ENCODE results near the gene TMED8. TPM values are rescaled to one million over a fixed set of nuclear protein-coding genes. Genes with fewer than 3 reads are reported as not detected.

TMED8 gene
- total and polyA plus RNA-seq, 4 donors, result 2.5 to 9.4 (median 6.0) TPM

GRCh38 chr14:77375973-77376770, 722 bp downstream of the TMED8 start:
- 12% methylated on average over 24 of the region's 24 CpGs for WGBS, 2 donors
- Histone ChIP-seq H3K27ac (ENCODE audit: low read depth in 1 of 2, low read length in 2 of 2) (peak overlapping the region in 1 of 2 donors; percentile 74), H3K36me3 (ENCODE audit: control insufficient read depth in 1 of 2, insufficient read depth in 2 of 2, low read length in 1 of 2) (no peaks in the 10 kb centered on the region), H3K27me3 (ENCODE audit: control insufficient read depth in 1 of 2, insufficient read depth in 2 of 2, low read length in 1 of 2) (no peaks in the 10 kb centered on the region), H3K4me3 (ENCODE audit: low read length in 2 of 2) (peak overlapping the region; percentile 66 to 77), H3K4me1 (ENCODE audit: control insufficient read depth in 1 of 2, insufficient read depth in 2 of 2, low read length in 2 of 2) (peaks cover 0 to 2% of the 10 kb centered on the region in 2 donors), H3K9me3 (ENCODE audit: control insufficient read depth, low read length) (no peaks in the 10 kb centered on the region)
- ATAC-seq (ENCODE audit: low FRiP score) (peak; percentile 36), DNase-seq (peak; percentile 54 to 80)
- intact Hi-C loops (cut with DNase I), result no loop called here

- no peaks in the 10 kb centered on the region for H3K36me3 ChIP-seq (ENCODE audit: control insufficient read depth in 1 of 2, insufficient read depth in 2 of 2, low read length in 1 of 2)
- intact Hi-C loops (cut with DNase I), result no loop called here
- peaks cover 0 to 2% of the 10 kb centered on the region in 2 donors for H3K4me1 ChIP-seq (ENCODE audit: control insufficient read depth in 1 of 2, insufficient read depth in 2 of 2, low read length in 2 of 2)
- 88% methylated on average over 9 of the region's 9 CpGs for WGBS, 2 donors
- DNase-seq (no peak), ATAC-seq (ENCODE audit: low FRiP score) (no peak)
- no peaks in the 10 kb centered on the region for H3K9me3 ChIP-seq (ENCODE audit: control insufficient read depth, low read length)
- no peak overlapping the region for H3K27ac ChIP-seq (ENCODE audit: low read depth in 1 of 2, low read length in 2 of 2)
- H3K27me3 ChIP-seq (ENCODE audit: control insufficient read depth in 1 of 2, insufficient read depth in 2 of 2, low read length in 1 of 2), result no peaks in the 10 kb centered on the region
- no peak overlapping the region for H3K4me3 ChIP-seq (ENCODE audit: low read length in 2 of 2)
Observed at GRCh38 chr14:77375164-77375950, 1.5 kb downstream of the TMED8 start.

- intact Hi-C loops (cut with DNase I), result no loop called here
- H3K4me1 ChIP-seq (ENCODE audit: control insufficient read depth in 1 of 2, insufficient read depth in 2 of 2, low read length in 2 of 2), result peaks cover 0 to 2% of the 10 kb centered on the region in 2 donors
- no peak for DNase-seq
- no peaks in the 10 kb centered on the region for H3K27me3 ChIP-seq (ENCODE audit: control insufficient read depth in 1 of 2, insufficient read depth in 2 of 2, low read length in 1 of 2)
- H3K9me3 ChIP-seq (ENCODE audit: control insufficient read depth, low read length), result no peaks in the 10 kb centered on the region
- 67 to 73% methylated on average over 4 of the region's 4 CpGs for WGBS, 2 donors
- no peak for ATAC-seq (ENCODE audit: low FRiP score)
- H3K27ac ChIP-seq (ENCODE audit: low read depth in 1 of 2, low read length in 2 of 2), result no peak overlapping the region
- H3K4me3 ChIP-seq (ENCODE audit: low read length in 2 of 2), result no peak overlapping the region
- H3K36me3 ChIP-seq (ENCODE audit: control insufficient read depth in 1 of 2, insufficient read depth in 2 of 2, low read length in 1 of 2), result no peaks in the 10 kb centered on the region
Observed at GRCh38 chr14:77372304-77372841, 4.5 kb downstream of the TMED8 start.

GRCh38 chr14:77369285-77369684, 7.6 kb downstream of the TMED8 start:
- intact Hi-C loops (cut with DNase I), result no loop called here
- Histone ChIP-seq H3K27me3 (ENCODE audit: control insufficient read depth in 1 of 2, insufficient read depth in 2 of 2, low read length in 1 of 2) (no peaks in the 10 kb centered on the region), H3K4me1 (ENCODE audit: control insufficient read depth in 1 of 2, insufficient read depth in 2 of 2, low read length in 2 of 2) (no peaks in the 10 kb centered on the region), H3K36me3 (ENCODE audit: control insufficient read depth in 1 of 2, insufficient read depth in 2 of 2, low read length in 1 of 2) (no peaks in the 10 kb centered on the region), H3K27ac (ENCODE audit: low read depth in 1 of 2, low read length in 2 of 2) (no peak overlapping the region), H3K9me3 (ENCODE audit: control insufficient read depth, low read length) (no peaks in the 10 kb centered on the region), H3K4me3 (ENCODE audit: low read length in 2 of 2) (no peak overlapping the region)
- DNase-seq (no peak), ATAC-seq (ENCODE audit: low FRiP score) (no peak)
- 80 to 86% methylated on average over 1 of the region's 1 CpG for WGBS, 2 donors

GRCh38 chr14:77364146-77364545, 12.7 kb downstream of the TMED8 start:
- no peak for DNase-seq
- ATAC-seq (ENCODE audit: low FRiP score), result no peak
- WGBS, 2 donors, result 86 to 89% methylated on average over 3 of the region's 3 CpGs
- no peaks in the 10 kb centered on the region for H3K36me3 ChIP-seq (ENCODE audit: control insufficient read depth in 1 of 2, insufficient read depth in 2 of 2, low read length in 1 of 2)
- no peak overlapping the region for H3K27ac ChIP-seq (ENCODE audit: low read depth in 1 of 2, low read length in 2 of 2)
- H3K27me3 ChIP-seq (ENCODE audit: control insufficient read depth in 1 of 2, insufficient read depth in 2 of 2, low read length in 1 of 2), result no peaks in the 10 kb centered on the region
- H3K4me3 ChIP-seq (ENCODE audit: low read length in 2 of 2), result no peak overlapping the region
- intact Hi-C loops (cut with DNase I), result no loop called here
- no peaks in the 10 kb centered on the region for H3K9me3 ChIP-seq (ENCODE audit: control insufficient read depth, low read length)
- H3K4me1 ChIP-seq (ENCODE audit: control insufficient read depth in 1 of 2, insufficient read depth in 2 of 2, low read length in 2 of 2), result no peaks in the 10 kb centered on the region

- Histone ChIP-seq H3K27me3 (ENCODE audit: control insufficient read depth in 1 of 2, insufficient read depth in 2 of 2, low read length in 1 of 2) (no peaks in the 10 kb centered on the region), H3K36me3 (ENCODE audit: control insufficient read depth in 1 of 2, insufficient read depth in 2 of 2, low read length in 1 of 2) (no peaks in the 10 kb centered on the region), H3K9me3 (ENCODE audit: control insufficient read depth, low read length) (no peaks in the 10 kb centered on the region), H3K27ac (ENCODE audit: low read depth in 1 of 2, low read length in 2 of 2) (no peak overlapping the region), H3K4me3 (ENCODE audit: low read length in 2 of 2) (no peak overlapping the region), H3K4me1 (ENCODE audit: control insufficient read depth in 1 of 2, insufficient read depth in 2 of 2, low read length in 2 of 2) (no peaks in the 10 kb centered on the region)
- no peak for ATAC-seq (ENCODE audit: low FRiP score)
- intact Hi-C loops (cut with DNase I), result no loop called here
- 97 to 98% methylated on average over 1 of the region's 1 CpG for WGBS, 2 donors
- no peak for DNase-seq
Observed at GRCh38 chr14:77359626-77360025, 17.3 kb downstream of the TMED8 start.

GRCh38 chr14:77356899-77357298, 20.0 kb downstream of the TMED8 start:
- 92 to 93% methylated on average over 4 of the region's 4 CpGs for WGBS, 2 donors
- Histone ChIP-seq H3K9me3 (ENCODE audit: control insufficient read depth, low read length) (no peaks in the 10 kb centered on the region), H3K36me3 (ENCODE audit: control insufficient read depth in 1 of 2, insufficient read depth in 2 of 2, low read length in 1 of 2) (no peaks in the 10 kb centered on the region), H3K27me3 (ENCODE audit: control insufficient read depth in 1 of 2, insufficient read depth in 2 of 2, low read length in 1 of 2) (no peaks in the 10 kb centered on the region), H3K4me3 (ENCODE audit: low read length in 2 of 2) (no peak overlapping the region), H3K27ac (ENCODE audit: low read depth in 1 of 2, low read length in 2 of 2) (no peak overlapping the region), H3K4me1 (ENCODE audit: control insufficient read depth in 1 of 2, insufficient read depth in 2 of 2, low read length in 2 of 2) (no peaks in the 10 kb centered on the region)
- intact Hi-C loops (cut with DNase I), result no loop called here
- DNase-seq (no peak), ATAC-seq (ENCODE audit: low FRiP score) (no peak)

GRCh38 chr14:77355811-77356210, 21.1 kb downstream of the TMED8 start:
- ATAC-seq (ENCODE audit: low FRiP score) (no peak), DNase-seq (no peak)
- Histone ChIP-seq H3K36me3 (ENCODE audit: control insufficient read depth in 1 of 2, insufficient read depth in 2 of 2, low read length in 1 of 2) (no peaks in the 10 kb centered on the region), H3K4me3 (ENCODE audit: low read length in 2 of 2) (no peak overlapping the region), H3K4me1 (ENCODE audit: control insufficient read depth in 1 of 2, insufficient read depth in 2 of 2, low read length in 2 of 2) (no peaks in the 10 kb centered on the region), H3K27me3 (ENCODE audit: control insufficient read depth in 1 of 2, insufficient read depth in 2 of 2, low read length in 1 of 2) (no peaks in the 10 kb centered on the region), H3K9me3 (ENCODE audit: control insufficient read depth, low read length) (no peaks in the 10 kb centered on the region), H3K27ac (ENCODE audit: low read depth in 1 of 2, low read length in 2 of 2) (no peak overlapping the region)
- intact Hi-C loops (cut with DNase I), result no loop called here
- 97 to 99% methylated on average over 4 of the region's 4 CpGs for WGBS, 2 donors
